ENCODE measurements around the gene CCNJL.

- TF ChIP-seq CTCF (conservative IDR thresholded peaks at IDR 0.05 in 1 of 2, IDR thresholded peaks at IDR 0.05 in 1 of 2; ENCODE audit: extremely low read depth in 1 of 2, insufficient read depth in 1 of 2, low read depth in 1 of 2, low read length in 2 of 2) (no peak), EZH2 (IDR thresholded peaks at IDR 0.05; ENCODE audit: borderline replicate concordance, low read length) (no peak)
Observed at GRCh38 chr5:160306696-160307095, 5.7 kb downstream of the CCNJL start.
